Tibial nerve (tissue), 4 donors: ENCODE results near the gene PDHX. TPM values are rescaled to one million over a fixed set of nuclear protein-coding genes. Genes with fewer than 3 reads are reported as not detected.

ENCODE experiments used
- DNase-seq, 2 donors: peaks; one replicate each; pipeline ENCODE4 v3.0.0-alpha.2; 2019; ENCODE audit warnings: low spot score in 2 of 2
- H3K27ac ChIP-seq, 4 donors: fragments of 200-600 bp; sonication (generic) in 3 of 4; one replicate each; pipeline ENCODE4 v1.5.1; 2017 to 2019; ENCODE audit warnings: mild to moderate bottlenecking in 1 of 4
- H3K27me3 ChIP-seq, 2 donors: fragments of 200-600 bp; sonication (generic) in 1 of 2; one replicate each; pipeline versions ENCODE4 v1.5.1 to v1.6.0; 2017 to 2019
- H3K36me3 ChIP-seq, 3 donors: fragments of 200-600 bp; sonication (generic); one replicate each; pipeline ENCODE4 v1.5.1; 2018 to 2019
- H3K4me1 ChIP-seq, 4 donors: fragments of 200-600 bp; sonication (generic) in 3 of 4; one replicate each; pipeline ENCODE4 v1.5.1; 2017 to 2019
- H3K4me3 ChIP-seq, 4 donors: fragments of 200-600 bp; sonication (generic) in 3 of 4; one replicate each; pipeline ENCODE4 v1.5.1; 2017 to 2019; ENCODE audit warnings: mild to moderate bottlenecking in 1 of 4, moderate library complexity in 1 of 4
- H3K9me3 ChIP-seq, 4 donors: fragments of 200-600 bp; sonication (generic) in 3 of 4; one replicate each; pipeline ENCODE4 v1.5.1; 2017 to 2019
- EP300 ChIP-seq, 2 donors: sonication (generic); formaldehyde crosslinking; IDR thresholded peaks; one replicate each; pipeline ENCODE4 v1.6.1; 2017; ENCODE audit warnings: antibody characterized with exemption in 2 of 2, mild to moderate bottlenecking in 1 of 2
- POLR2A ChIP-seq, 2 donors: fragments of 450-650 bp; IDR thresholded peaks; one replicate each; pipeline ENCODE4 v1.6.1; 2017; ENCODE audit warnings: antibody characterized with exemption in 2 of 2, mild to moderate bottlenecking in 2 of 2, moderate library complexity in 2 of 2
- WGBS, 2 donors: methylation state at CpG; one replicate each; pipeline ENCODE4 v1.1.5; 2018; 5-methylcytosine and 5-hydroxymethylcytosine counted together
- total RNA-seq, 4 donors: library from RNA; depleted of rRNA; stranded (reverse); fragments of >200 nt; gene quantifications; one replicate each; pipeline ENCODE4 v1.1.0, GENCODE V29; 2016
- TF ChIP-seq, protein P1 (sequence below), 5 experiments: fragments of 200-600 bp in 3 of 5; fragments of 450-650 bp in 2 of 5; sonication (generic) in 3 of 5; IDR thresholded peaks; one replicate each; pipeline ENCODE4 v1.5.1; 2016 to 2019; ENCODE audit warnings: antibody characterized with exemption in 5 of 5, mild to moderate bottlenecking in 3 of 5, moderate library complexity in 2 of 5

Gene PDHX
- total RNA-seq, 4 donors from 2014 or later = 18.8 to 30.6 (median 23.2) TPM

DNA sequence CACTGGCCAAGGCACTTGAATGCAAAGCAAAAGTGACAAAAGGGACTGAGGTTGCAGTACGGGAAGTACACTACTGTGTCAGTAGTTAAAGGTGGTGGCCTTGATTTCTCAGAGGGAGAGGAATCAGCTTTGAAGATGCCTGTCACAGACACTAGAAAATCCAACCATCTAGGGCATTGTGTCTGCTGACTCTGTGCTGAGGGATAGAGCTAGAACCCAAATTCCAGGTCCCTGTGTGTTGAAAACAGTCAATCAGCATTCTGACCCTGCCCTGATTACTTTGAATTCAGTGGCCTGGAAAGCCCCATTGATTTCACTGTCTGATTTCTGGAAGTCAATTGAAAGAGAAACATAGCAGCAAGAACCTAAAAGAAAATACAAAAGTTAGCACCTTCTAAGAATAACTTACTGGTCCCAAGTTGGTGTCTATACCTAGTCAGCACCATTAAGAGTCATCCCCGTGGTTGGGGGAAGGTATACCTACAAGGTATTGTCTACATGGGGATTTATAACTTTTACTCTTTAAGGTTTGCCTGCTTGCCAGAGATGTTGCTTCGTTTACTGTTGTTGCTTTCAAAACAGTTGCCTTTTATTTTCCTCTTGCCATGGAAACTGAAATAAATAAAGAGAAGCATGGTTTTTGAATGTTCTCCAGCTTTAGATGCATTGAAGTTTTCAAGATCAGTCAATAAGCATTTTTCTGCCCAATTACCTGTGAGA, 97.3 kb downstream of the PDHX start:
- no peaks in the 10 kb centered on the region for H3K27me3 ChIP-seq
- H3K27ac ChIP-seq = no peak overlapping the region
- no peaks in the 10 kb centered on the region for H3K9me3 ChIP-seq
- H3K4me3 ChIP-seq = no peak overlapping the region
- 61 to 66% methylated on average over 3 of the region's 3 CpGs for WGBS, 2 donors
- H3K4me1 ChIP-seq = peaks cover 0 to 11% (median 5%) of the 10 kb centered on the region in 4 donors
- TF ChIP-seq POLR2A (IDR thresholded peaks at IDR 0.05) (no peak), EP300 (IDR thresholded peaks at IDR 0.05) (no peak)
- TF ChIP-seq, protein P1, sequence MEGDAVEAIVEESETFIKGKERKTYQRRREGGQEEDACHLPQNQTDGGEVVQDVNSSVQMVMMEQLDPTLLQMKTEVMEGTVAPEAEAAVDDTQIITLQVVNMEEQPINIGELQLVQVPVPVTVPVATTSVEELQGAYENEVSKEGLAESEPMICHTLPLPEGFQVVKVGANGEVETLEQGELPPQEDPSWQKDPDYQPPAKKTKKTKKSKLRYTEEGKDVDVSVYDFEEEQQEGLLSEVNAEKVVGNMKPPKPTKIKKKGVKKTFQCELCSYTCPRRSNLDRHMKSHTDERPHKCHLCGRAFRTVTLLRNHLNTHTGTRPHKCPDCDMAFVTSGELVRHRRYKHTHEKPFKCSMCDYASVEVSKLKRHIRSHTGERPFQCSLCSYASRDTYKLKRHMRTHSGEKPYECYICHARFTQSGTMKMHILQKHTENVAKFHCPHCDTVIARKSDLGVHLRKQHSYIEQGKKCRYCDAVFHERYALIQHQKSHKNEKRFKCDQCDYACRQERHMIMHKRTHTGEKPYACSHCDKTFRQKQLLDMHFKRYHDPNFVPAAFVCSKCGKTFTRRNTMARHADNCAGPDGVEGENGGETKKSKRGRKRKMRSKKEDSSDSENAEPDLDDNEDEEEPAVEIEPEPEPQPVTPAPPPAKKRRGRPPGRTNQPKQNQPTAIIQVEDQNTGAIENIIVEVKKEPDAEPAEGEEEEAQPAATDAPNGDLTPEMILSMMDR (IDR thresholded peaks at IDR 0.05) = no peak
- no peaks in the 10 kb centered on the region for H3K36me3 ChIP-seq
- no peak for DNase-seq

DNA sequence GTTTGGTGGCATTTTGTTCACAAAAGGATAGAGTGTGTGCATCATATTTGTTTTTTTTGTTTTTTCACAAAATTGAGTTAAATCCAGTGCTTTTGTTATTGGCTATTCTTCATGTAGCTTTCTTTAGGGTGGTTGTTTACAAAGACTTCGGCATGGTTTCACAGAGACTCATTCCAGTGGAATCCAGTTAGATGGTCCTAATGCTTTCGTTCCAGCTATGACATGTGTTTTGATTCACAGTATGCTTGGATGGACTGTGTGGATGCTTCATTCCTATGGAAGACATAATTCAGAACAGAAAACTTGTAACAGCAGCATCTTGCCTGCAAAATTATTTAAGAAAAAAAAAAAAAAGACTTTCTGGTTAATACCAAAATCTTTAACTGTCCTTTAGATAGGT, 97.9 kb downstream of the PDHX start:
- Histone ChIP-seq H3K27ac (no peak overlapping the region), H3K36me3 (no peaks in the 10 kb centered on the region), H3K9me3 (no peaks in the 10 kb centered on the region), H3K4me3 (no peak overlapping the region), H3K4me1 (peaks cover 0 to 11% (median 5%) of the 10 kb centered on the region in 4 donors), H3K27me3 (no peaks in the 10 kb centered on the region)
- WGBS, 2 donors = 45 to 47% methylated on average over 2 of the region's 2 CpGs
- no peak for DNase-seq
- TF ChIP-seq POLR2A (IDR thresholded peaks at IDR 0.05) (no peak), EP300 (IDR thresholded peaks at IDR 0.05) (no peak)
- TF ChIP-seq, protein P1 (IDR thresholded peaks at IDR 0.05) = no peak

DNA sequence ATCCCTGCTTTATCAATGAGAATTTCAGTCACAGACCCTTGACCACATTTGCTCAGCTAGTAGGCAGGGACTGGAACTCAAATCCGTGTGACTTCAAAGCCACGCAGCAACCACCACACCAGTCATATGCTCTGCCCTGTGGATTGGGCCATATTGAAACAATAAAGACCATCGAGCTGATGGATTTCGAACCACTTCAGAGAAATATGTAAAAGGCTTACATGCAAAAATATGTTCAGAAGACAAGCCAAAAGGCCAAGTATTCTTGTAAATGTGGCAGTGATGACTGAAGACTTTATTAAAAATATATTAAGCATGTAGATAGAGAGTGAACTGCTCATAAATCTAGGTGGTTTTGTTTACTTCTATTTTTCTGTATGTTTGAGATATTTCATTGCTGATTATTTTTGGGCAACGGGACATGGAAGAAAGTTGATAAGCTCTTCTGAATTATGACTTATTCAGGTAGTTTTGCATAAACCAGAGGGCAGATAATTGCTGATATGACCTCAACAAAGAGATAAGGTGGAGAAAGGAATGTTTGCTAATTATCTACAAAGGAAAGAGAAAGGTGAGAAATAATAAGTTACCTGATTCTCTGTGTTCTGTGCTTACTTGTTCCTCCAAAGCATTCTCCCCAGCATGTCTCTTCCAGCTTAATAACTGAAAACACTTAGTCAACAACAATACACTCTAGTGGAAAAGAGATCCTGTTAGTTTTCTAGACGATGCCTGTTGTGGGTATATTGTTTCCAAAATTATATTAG, 99.4 kb downstream of the PDHX start:
- DNase-seq = no peak
- H3K36me3 ChIP-seq = no peaks in the 10 kb centered on the region
- no peaks in the 10 kb centered on the region for H3K27me3 ChIP-seq
- no peak overlapping the region for H3K27ac ChIP-seq
- H3K4me1 ChIP-seq = peaks cover 0 to 11% (median 4%) of the 10 kb centered on the region in 4 donors
- 77 to 83% methylated on average over 6 of the region's 6 CpGs for WGBS, 2 donors
- no peaks in the 10 kb centered on the region for H3K9me3 ChIP-seq
- H3K4me3 ChIP-seq = no peak overlapping the region
- TF ChIP-seq POLR2A (IDR thresholded peaks at IDR 0.05) (no peak), EP300 (IDR thresholded peaks at IDR 0.05) (no peak)
- TF ChIP-seq, protein P1 (IDR thresholded peaks at IDR 0.05) = no peak

DNA sequence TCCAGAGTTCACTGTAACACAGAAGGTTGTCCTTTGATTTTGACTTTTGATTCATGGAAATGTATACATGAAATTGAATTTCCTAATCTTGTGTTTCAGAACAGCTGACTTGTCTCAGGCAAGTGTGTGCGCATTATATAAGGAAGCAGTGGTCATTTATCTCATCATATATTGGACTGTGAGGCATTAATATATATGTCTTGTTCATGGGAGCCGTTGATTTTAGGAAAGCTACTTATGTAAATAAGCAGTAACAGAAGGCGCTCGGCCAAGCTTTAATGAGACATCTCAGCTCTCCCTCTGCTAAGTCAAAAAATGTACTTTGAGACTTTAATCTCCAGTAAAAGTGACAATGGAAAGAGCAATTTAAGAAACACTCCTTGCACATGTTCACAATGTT, 100.5 kb downstream of the PDHX start:
- WGBS, 2 donors = 86 to 91% methylated on average over 4 of the region's 4 CpGs
- H3K36me3 ChIP-seq = no peaks in the 10 kb centered on the region
- peaks cover 0 to 11% (median 4%) of the 10 kb centered on the region in 4 donors for H3K4me1 ChIP-seq
- TF ChIP-seq EP300 (IDR thresholded peaks at IDR 0.05) = no peak
- TF ChIP-seq, protein P1 (IDR thresholded peaks at IDR 0.05) = no peak
- H3K4me3 ChIP-seq = no peak overlapping the region
- H3K9me3 ChIP-seq = no peaks in the 10 kb centered on the region
- no peak for DNase-seq
- no peak overlapping the region for H3K27ac ChIP-seq
- no peaks in the 10 kb centered on the region for H3K27me3 ChIP-seq
